ENCODE data around the gene KLHL22.

The KLHL22 gene

DNA sequence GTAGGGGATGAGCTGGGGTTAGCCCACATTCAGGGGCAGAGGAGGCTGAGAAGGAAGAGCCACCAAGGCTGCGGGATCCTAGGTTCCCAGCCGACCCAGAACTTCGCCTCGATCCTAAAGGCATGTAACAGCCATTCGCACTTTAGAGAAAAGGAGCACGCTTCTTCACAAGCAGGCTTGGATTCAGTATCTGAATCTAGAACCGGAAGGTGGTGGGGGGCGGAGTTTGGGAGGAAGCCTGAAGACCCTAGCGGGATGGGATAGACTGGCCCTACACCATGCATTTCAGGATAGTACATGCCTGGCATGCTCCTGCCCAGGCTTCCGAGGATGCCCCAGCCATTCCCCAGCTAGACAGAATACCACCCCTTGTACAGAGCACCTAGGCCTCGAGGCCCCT, 62.4 kb downstream of the KLHL22 start:
- H3K4me2 ChIP-seq (ENCODE audit: low read depth, low read length), result no peak overlapping the region

DNA sequence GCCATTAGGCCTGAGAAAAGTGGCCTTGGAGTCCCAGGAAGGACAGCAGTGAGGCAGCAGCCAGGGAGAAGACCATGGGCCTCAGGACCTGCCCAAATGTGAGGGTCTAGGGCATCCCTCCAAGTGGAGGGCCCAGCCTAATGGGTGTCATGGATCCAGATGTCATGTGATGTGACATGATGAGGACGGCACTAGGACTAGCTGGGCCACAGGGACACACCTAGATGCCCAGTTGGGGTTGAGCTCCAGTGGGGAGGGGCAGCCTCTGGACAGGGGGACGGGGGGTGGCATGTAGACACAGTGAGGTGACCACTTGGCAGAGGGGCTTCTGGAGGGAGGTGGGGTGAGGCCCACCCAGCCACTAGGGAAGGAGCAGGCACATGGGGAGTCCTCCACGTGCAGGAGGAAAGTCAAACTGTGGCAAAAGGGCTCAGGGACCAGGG, 63.3 kb downstream of the KLHL22 start:
- no peaks in the 10 kb centered on the region for H4K20me1 ChIP-seq (ENCODE audit: insufficient read depth, low read length)

More for the DNA sequence above, 62.4 kb downstream of the KLHL22 start:
- H4K20me1 ChIP-seq (ENCODE audit: insufficient read depth, low read length), result no peaks in the 10 kb centered on the region
- peaks cover 55% of the 10 kb centered on the region for H3K27me3 ChIP-seq (replicated peaks; ENCODE audit: insufficient read depth, low read length)
- no peaks in the 10 kb centered on the region for H3F3A ChIP-seq (ENCODE audit: insufficient read depth, low read length)
- no peaks in the 10 kb centered on the region for H3K4me1 ChIP-seq (ENCODE audit: low read length)
- no peak overlapping the region for H3K9ac ChIP-seq (ENCODE audit: low read length)
- H2AFZ ChIP-seq (ENCODE audit: low read length), result no peak overlapping the region
- no peaks in the 10 kb centered on the region for H3K79me2 ChIP-seq (ENCODE audit: low read length)
- TF ChIP-seq EZH2phosphoT487 (IDR thresholded peaks at IDR 0.05; ENCODE audit: low read length), result no peak
- no peaks in the 10 kb centered on the region for H3K9me3 ChIP-seq (replicated peaks; ENCODE audit: insufficient read depth, low read length)
- no peaks in the 10 kb centered on the region for H3K36me3 ChIP-seq (replicated peaks; ENCODE audit: insufficient read depth, low read length)
- no peak for DNase-seq
- no peak overlapping the region for H3K4me3 ChIP-seq (ENCODE audit: low read length)
- no peaks in the 10 kb centered on the region for H3K9me2 ChIP-seq (replicated peaks; ENCODE audit: insufficient read depth, low read length)
- no peak overlapping the region for H3K27ac ChIP-seq (ENCODE audit: low read length)

DNA sequence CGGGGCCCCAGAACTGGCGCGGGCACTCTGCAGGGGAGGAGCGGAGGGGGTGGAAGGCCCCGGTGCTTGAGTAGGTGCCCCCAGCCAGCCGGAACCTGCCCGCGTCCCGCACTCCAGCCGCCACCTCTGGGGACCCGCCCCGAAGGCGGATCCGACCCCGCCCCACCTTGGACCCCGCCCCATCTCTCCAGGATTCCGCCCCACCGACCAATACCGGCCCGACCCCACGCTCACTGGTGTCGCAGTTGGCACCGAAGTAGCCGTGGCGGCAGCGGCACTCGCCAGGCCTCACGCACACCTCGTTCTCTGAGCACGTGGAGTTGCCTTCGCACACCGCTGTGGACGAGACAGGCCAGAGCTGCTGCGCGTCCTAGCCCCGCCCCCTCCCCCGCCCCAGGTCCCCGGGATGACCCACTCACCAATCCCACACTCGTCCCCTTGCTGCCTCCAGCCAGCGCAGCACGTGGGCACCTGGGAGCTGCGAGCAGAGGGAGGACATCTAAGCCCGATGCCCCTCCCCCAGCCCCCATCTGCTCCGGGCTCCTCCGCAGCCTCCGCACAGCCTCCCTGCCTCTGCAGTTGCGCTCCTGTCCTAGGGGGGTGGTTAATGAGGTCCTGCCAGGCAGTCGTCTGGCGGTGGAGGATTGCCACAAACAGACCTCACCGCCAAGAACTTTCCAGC, 63.9 kb downstream of the KLHL22 start:
- no peaks in the 10 kb centered on the region for H3K79me2 ChIP-seq (ENCODE audit: low read length)
- H2AFZ ChIP-seq (ENCODE audit: low read length), result no peak overlapping the region
- no peak for DNase-seq
- H3F3A ChIP-seq (ENCODE audit: insufficient read depth, low read length), result no peaks in the 10 kb centered on the region
- no peaks in the 10 kb centered on the region for H3K9me3 ChIP-seq (replicated peaks; ENCODE audit: insufficient read depth, low read length)
- no peak overlapping the region for H3K9ac ChIP-seq (ENCODE audit: low read length)
- no peak overlapping the region for H3K4me2 ChIP-seq (ENCODE audit: low read depth, low read length)
- H3K27me3 ChIP-seq (replicated peaks; ENCODE audit: insufficient read depth, low read length), result peaks cover 50% of the 10 kb centered on the region
- no peaks in the 10 kb centered on the region for H4K20me1 ChIP-seq (ENCODE audit: insufficient read depth, low read length)
- H3K27ac ChIP-seq (ENCODE audit: low read length), result no peak overlapping the region
- no peaks in the 10 kb centered on the region for H3K4me1 ChIP-seq (ENCODE audit: low read length)
- H3K9me2 ChIP-seq (replicated peaks; ENCODE audit: insufficient read depth, low read length), result no peaks in the 10 kb centered on the region
- no peak overlapping the region for H3K4me3 ChIP-seq (ENCODE audit: low read length)
- H3K36me3 ChIP-seq (replicated peaks; ENCODE audit: insufficient read depth, low read length), result no peaks in the 10 kb centered on the region
- TF ChIP-seq, protein P1, sequence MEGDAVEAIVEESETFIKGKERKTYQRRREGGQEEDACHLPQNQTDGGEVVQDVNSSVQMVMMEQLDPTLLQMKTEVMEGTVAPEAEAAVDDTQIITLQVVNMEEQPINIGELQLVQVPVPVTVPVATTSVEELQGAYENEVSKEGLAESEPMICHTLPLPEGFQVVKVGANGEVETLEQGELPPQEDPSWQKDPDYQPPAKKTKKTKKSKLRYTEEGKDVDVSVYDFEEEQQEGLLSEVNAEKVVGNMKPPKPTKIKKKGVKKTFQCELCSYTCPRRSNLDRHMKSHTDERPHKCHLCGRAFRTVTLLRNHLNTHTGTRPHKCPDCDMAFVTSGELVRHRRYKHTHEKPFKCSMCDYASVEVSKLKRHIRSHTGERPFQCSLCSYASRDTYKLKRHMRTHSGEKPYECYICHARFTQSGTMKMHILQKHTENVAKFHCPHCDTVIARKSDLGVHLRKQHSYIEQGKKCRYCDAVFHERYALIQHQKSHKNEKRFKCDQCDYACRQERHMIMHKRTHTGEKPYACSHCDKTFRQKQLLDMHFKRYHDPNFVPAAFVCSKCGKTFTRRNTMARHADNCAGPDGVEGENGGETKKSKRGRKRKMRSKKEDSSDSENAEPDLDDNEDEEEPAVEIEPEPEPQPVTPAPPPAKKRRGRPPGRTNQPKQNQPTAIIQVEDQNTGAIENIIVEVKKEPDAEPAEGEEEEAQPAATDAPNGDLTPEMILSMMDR (IDR thresholded peaks at IDR 0.05; ENCODE audit: low read length), result no peak
- TF ChIP-seq EZH2phosphoT487 (IDR thresholded peaks at IDR 0.05; ENCODE audit: low read length) (no peak), EZH2 (optimal IDR thresholded peaks at IDR 0.05; ENCODE audit: low read depth, low read length) (no peak)

More for the DNA sequence above, 63.3 kb downstream of the KLHL22 start:
- H3K9ac ChIP-seq (ENCODE audit: low read length), result no peak overlapping the region
- H3K27ac ChIP-seq (ENCODE audit: low read length), result no peak overlapping the region
- H3K9me3 ChIP-seq (replicated peaks; ENCODE audit: insufficient read depth, low read length), result no peaks in the 10 kb centered on the region
- H3F3A ChIP-seq (ENCODE audit: insufficient read depth, low read length), result no peaks in the 10 kb centered on the region
- H3K4me1 ChIP-seq (ENCODE audit: low read length), result no peaks in the 10 kb centered on the region
- no peak for DNase-seq
- TF ChIP-seq EZH2 (optimal IDR thresholded peaks at IDR 0.05; ENCODE audit: low read depth, low read length), result no peak
- H3K9me2 ChIP-seq (replicated peaks; ENCODE audit: insufficient read depth, low read length), result no peaks in the 10 kb centered on the region
- H3K79me2 ChIP-seq (ENCODE audit: low read length), result no peaks in the 10 kb centered on the region
- H3K27me3 ChIP-seq (replicated peaks; ENCODE audit: insufficient read depth, low read length), result peaks cover 51% of the 10 kb centered on the region
- H2AFZ ChIP-seq (ENCODE audit: low read length), result no peak overlapping the region
- no peak overlapping the region for H3K4me2 ChIP-seq (ENCODE audit: low read depth, low read length)
- no peak overlapping the region for H3K4me3 ChIP-seq (ENCODE audit: low read length)
- no peaks in the 10 kb centered on the region for H3K36me3 ChIP-seq (replicated peaks; ENCODE audit: insufficient read depth, low read length)

DNA sequence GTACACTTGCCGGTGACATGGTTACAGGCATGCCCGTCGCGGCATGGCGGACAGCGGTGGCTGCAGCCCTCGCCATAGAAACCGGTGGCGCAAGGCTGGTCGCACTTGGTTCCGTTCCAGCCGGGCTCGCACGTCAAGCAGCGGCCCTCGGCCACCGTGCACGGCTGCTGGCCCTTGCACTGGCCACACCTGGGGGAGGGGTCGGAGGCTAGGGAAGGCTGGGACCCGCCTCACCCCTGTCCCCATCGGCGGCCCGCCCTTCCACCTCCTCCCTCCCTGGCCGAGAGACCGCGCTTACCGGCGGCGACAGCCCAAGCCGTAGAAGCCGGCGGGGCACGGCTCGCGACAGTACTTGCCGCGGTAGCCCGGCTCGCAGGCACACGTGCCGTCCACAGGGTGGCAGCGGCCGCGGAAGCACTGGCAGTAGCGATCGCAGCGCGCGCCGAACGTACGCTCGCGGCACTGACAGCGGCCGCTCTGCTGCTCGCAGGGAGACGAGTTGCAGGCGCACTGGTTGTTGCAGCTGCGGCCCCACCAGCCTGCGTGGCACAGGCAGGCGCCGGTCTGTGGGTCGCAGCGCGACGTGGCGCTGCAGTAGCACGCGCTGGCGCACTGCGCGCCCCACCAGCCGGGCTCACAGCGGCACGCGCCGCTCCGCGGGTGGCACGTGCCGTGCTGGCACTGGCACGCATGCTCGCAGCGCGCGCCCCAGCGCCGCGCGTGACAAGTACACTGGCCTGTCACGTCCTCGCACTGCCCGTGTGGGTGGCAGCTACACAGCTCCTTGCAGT, 64.7 kb downstream of the KLHL22 start:
- no peak for DNase-seq
- H3K79me2 ChIP-seq (ENCODE audit: low read length), result no peaks in the 10 kb centered on the region
- H3K4me2 ChIP-seq (ENCODE audit: low read depth, low read length), result no peak overlapping the region
- H3K9me3 ChIP-seq (replicated peaks; ENCODE audit: insufficient read depth, low read length), result no peaks in the 10 kb centered on the region
- H3K9ac ChIP-seq (ENCODE audit: low read length), result no peak overlapping the region
- no peak overlapping the region for H2AFZ ChIP-seq (ENCODE audit: low read length)
- no peaks in the 10 kb centered on the region for H3K36me3 ChIP-seq (replicated peaks; ENCODE audit: insufficient read depth, low read length)
- H3K4me1 ChIP-seq (ENCODE audit: low read length), result no peaks in the 10 kb centered on the region
- peaks cover 49% of the 10 kb centered on the region for H3K27me3 ChIP-seq (replicated peaks; ENCODE audit: insufficient read depth, low read length)
- no peaks in the 10 kb centered on the region for H4K20me1 ChIP-seq (ENCODE audit: insufficient read depth, low read length)
- H3K9me2 ChIP-seq (replicated peaks; ENCODE audit: insufficient read depth, low read length), result no peaks in the 10 kb centered on the region
- TF ChIP-seq EZH2phosphoT487 (IDR thresholded peaks at IDR 0.05; ENCODE audit: low read length), result no peak
- TF ChIP-seq EZH2 (optimal IDR thresholded peaks at IDR 0.05; ENCODE audit: low read depth, low read length), result no peak
- TF ChIP-seq, protein P1 (IDR thresholded peaks at IDR 0.05; ENCODE audit: low read length), result no peak
- no peak overlapping the region for H3K27ac ChIP-seq (ENCODE audit: low read length)
- H3F3A ChIP-seq (ENCODE audit: insufficient read depth, low read length), result no peaks in the 10 kb centered on the region
- no peak overlapping the region for H3K4me3 ChIP-seq (ENCODE audit: low read length)
